Stomach (tissue), 4 donors: Measurements from ENCODE around the gene CDK11B.
"Not testable (repeated sequence)": the region's sequence is repeated elsewhere in the genome, so short reads cannot be mapped to it uniquely, and the experiment has no call there.

Source experiments
- CTCF ChIP-seq, 7 experiments: fragments of 450-650 bp in 4 of 7; fragments of 200-600 bp in 3 of 7; sonication (generic) in 3 of 7; IDR thresholded peaks; one replicate each; pipeline ENCODE4 v1.5.1; 2016 to 2019; ENCODE audit warnings: antibody characterized with exemption in 7 of 7, control low read depth in 2 of 7, mild to moderate bottlenecking in 1 of 7
- POLR2A ChIP-seq, 4 donors: fragments of 450-650 bp; IDR thresholded peaks; one replicate each; pipeline ENCODE4 v1.6.1; 2016; ENCODE audit warnings: antibody characterized with exemption in 4 of 4, control low read depth in 2 of 4, mild to moderate bottlenecking in 1 of 4, moderate library complexity in 1 of 4
- POLR2AphosphoS5 ChIP-seq, 3 donors: sonication (generic); formaldehyde crosslinking; IDR thresholded peaks; one replicate each; pipeline ENCODE4 v1.6.1; 2016; ENCODE audit warnings: antibody characterized with exemption in 3 of 3

GRCh38 chr1:1675218-1675617 lies 16.4 kb upstream of the CDK11B start:
- not testable (repeated sequence) for TF ChIP-seq CTCF, POLR2A, POLR2AphosphoS5 (IDR thresholded peaks at IDR 0.05)
